Measurements from ENCODE around the gene PVALB.
"Not testable (repeated sequence)": the region's sequence is repeated elsewhere in the genome, so short reads cannot be mapped to it uniquely, and the experiment has no call there.

PVALB gene

DNA sequence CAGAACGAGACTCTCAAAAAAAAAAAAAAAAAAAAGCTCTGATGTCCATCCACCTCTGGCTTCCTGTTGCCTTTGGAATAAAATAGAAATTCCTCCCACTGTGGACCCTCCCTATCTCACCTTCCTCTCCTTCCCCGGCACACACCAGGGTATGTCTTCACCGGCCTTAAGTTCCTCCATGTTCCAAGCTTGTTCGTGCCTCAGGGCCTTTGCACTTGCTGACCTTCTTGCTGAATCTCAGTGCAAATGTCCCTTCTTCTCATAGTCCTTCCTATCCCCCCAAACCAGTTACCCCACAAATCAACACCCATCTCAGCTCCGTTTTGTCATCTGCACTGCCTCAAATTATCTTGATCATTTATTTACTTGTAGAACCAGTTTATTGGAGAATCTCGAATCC is 61.5 kb downstream of the PVALB start:
- DNase-seq (ENCODE audit: low read depth), result no peak
- TF ChIP-seq, protein P1, sequence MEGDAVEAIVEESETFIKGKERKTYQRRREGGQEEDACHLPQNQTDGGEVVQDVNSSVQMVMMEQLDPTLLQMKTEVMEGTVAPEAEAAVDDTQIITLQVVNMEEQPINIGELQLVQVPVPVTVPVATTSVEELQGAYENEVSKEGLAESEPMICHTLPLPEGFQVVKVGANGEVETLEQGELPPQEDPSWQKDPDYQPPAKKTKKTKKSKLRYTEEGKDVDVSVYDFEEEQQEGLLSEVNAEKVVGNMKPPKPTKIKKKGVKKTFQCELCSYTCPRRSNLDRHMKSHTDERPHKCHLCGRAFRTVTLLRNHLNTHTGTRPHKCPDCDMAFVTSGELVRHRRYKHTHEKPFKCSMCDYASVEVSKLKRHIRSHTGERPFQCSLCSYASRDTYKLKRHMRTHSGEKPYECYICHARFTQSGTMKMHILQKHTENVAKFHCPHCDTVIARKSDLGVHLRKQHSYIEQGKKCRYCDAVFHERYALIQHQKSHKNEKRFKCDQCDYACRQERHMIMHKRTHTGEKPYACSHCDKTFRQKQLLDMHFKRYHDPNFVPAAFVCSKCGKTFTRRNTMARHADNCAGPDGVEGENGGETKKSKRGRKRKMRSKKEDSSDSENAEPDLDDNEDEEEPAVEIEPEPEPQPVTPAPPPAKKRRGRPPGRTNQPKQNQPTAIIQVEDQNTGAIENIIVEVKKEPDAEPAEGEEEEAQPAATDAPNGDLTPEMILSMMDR (IDR thresholded peaks at IDR 0.05; ENCODE audit: insufficient read depth, low read depth, low read length, missing control alignments), result no peak
- H3K4me3 ChIP-seq (ENCODE audit: low read depth, low read length), result no peak overlapping the region

DNA sequence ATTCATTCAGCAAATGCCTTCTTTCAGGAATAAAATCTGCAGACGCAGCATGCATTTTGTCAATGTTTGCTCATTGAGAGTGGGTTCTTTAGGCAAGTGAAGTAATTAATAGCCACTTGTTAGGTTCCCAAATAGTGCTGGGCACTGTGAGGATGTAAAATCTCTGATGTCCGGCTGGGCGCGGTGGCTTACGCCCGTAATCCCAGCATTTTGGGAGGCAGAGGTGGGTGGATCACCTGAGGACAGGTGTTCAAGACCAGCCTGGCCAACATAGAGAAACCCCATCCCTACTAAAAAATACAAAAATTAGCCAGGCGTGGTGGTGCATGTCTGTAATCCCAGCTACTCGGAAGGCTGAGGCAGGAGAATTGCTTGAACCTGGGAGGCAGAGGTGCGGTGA is 62.0 kb downstream of the PVALB start:
- not testable (repeated sequence) for DNase-seq (ENCODE audit: low read depth); H3K4me3 ChIP-seq (ENCODE audit: low read depth, low read length)

DNA sequence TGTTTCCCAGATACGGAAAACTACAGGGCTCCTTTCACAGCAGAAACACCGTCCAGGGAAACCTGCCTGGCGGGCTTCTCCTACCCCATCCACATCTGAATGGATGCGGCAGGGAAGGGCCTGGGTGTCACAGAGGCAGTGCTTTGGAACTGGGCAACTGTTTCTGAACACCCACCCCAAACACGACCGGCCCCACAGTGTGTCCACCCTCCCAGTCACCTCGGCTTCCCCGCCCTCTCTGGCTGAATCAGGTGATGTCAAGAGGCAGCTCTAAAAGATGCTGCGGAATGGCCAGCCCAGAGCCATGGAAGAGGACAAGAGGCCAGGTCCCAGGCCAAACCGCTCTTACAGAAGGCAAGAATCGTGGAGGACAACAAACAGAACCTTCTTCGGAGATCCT is 62.9 kb downstream of the PVALB start:
- no peak for DNase-seq (ENCODE audit: low read depth)
- TF ChIP-seq, protein P1 (IDR thresholded peaks at IDR 0.05; ENCODE audit: insufficient read depth, low read depth, low read length, missing control alignments), result no peak

DNA sequence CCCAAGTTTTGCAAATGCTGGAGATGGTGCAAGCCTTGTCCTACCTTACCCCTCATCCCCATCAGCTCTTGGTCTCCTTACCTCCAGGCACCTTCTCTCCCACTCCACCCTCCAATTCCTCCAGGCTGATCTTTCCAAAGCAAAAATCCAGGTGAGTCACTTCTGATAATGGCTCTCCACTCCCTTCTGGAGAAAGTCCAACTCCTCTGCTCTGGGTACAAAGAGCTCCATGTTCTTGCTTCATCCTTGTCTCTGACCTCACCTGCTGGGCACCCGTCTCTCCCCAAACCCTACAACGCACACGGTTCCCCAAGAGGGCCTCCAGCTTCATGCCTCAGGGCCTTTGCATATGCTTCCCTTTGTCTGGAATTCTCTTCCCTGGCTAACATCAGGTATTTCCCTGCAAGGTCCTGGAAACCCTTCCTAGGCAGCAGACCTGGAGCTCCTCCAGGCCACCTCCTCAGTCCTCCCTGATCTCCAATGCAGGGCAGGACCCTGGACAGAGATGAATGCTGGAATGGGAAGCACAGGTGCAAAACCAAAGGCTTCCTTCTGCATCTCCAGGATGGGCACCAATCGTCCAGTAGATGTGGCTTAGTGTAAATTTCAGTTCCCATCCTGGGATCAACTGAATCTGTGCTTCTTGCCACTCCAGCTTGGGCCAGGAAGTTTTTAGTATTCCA is 63.6 kb downstream of the PVALB start:
- no peak for DNase-seq (ENCODE audit: low read depth)
- no peak overlapping the region for H3K4me3 ChIP-seq (ENCODE audit: low read depth, low read length)
- TF ChIP-seq, protein P1 (IDR thresholded peaks at IDR 0.05; ENCODE audit: insufficient read depth, low read depth, low read length, missing control alignments), result no peak

More for the DNA sequence above, 62.9 kb downstream of the PVALB start:
- H3K4me3 ChIP-seq (ENCODE audit: low read depth, low read length), result no peak overlapping the region
